GM12892 (cell line): Measurements from ENCODE around the gene LRRC23.
"Not testable (repeated sequence)": the region's sequence is repeated elsewhere in the genome, so short reads cannot be mapped to it uniquely, and the experiment has no call there.

Source experiments
- POLR2A ChIP-seq: IDR thresholded peaks from 2 replicates; pipeline ENCODE4 v1.6.1; 2011; ENCODE audit warnings: low read depth, low read length, control low read depth
- POLR2AphosphoS5 ChIP-seq: IDR thresholded peaks from 2 replicates; pipeline ENCODE4 v1.6.1; 2011; ENCODE audit warnings: low read depth, low read length, control low read depth
- TAF1 ChIP-seq: IDR thresholded peaks from 2 replicates; pipeline ENCODE4 v1.6.1; 2011; ENCODE audit warnings: low read depth, mild to moderate bottlenecking, control low read depth, low read length, borderline replicate concordance

DNA sequence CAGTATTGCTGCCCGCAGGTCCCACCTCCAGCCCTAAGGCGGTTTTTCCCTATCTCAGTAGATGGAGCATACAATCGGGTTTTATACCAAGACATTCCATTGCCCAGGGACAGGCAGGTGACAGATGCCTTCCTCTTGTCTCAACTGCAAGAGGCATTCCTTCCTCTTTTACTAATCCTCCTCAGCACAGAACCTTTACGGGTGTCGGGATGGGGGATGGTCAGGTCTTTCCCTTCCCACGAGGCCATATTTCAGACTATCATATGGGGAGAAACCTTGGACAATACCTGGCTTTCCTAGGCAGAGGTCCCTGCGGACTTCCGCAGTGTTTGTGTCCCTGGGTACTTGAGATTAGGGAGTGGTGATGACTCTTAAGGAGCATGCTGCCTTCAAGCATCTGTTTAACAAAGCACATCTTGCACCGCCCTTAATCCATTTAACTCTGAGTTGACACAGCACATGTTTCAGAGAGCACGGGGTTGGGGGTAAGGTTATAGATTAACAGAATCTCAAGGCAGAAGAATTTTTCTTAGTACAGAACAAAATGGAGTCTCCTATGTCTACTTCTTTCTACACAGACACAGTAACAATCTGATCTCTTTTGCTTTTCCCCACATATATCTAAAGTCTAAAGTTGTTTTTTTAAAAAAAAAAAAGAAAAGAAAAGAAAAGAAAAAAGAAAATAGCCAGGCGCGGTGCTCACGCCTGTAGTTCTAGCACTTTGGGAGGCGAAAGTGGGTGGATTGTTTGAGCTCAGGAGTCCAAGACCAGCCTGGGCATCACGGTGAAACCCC lies 18.2 kb upstream of the LRRC23 start:
- not testable (repeated sequence) for TF ChIP-seq POLR2A, POLR2AphosphoS5, TAF1
